Dendritic cell treated with granulocyte-macrophage colony-stimulating factor and Interleukin-4, amounts not matched to agents 40 ng/mL and 50 ng/mL, for 4 days (primary cell): ENCODE data around the gene SLC6A8.
"Not testable (repeated sequence)": the region's sequence is repeated elsewhere in the genome, so short reads cannot be mapped to it uniquely, and the experiment has no call there.

Source experiments
- H3K27ac Mint-ChIP-seq: one replicate; pipeline ENCODE4 v1.8.0; 2022; ENCODE audit warnings: mild to moderate bottlenecking, mixed read lengths
- H3K27me3 Mint-ChIP-seq: one replicate; pipeline ENCODE4 v1.8.0; 2022; ENCODE audit warnings: mild to moderate bottlenecking, mixed read lengths
- H3K36me3 Mint-ChIP-seq: one replicate; pipeline ENCODE4 v1.8.0; 2022; ENCODE audit warnings: low read depth, mixed read lengths
- H3K4me1 Mint-ChIP-seq: one replicate; pipeline ENCODE4 v1.8.0; 2022; ENCODE audit warnings: low read depth, mixed read lengths
- H3K4me3 Mint-ChIP-seq: one replicate; pipeline ENCODE4 v1.8.0; 2022; ENCODE audit warnings: mild to moderate bottlenecking, moderate library complexity, mixed read lengths
- H3K9me3 Mint-ChIP-seq: one replicate; pipeline ENCODE4 v1.8.0; 2022; ENCODE audit warnings: mixed read lengths
- intact Hi-C: fragments of 100-400 bp; cut with micrococcal nuclease; formaldehyde crosslinking; loops from one replicate; pipeline ENCODE4 v1.15.0; 2022

Gene SLC6A8

GRCh38 chrX:153690466-153690865, 2.7 kb downstream of the SLC6A8 start:
- H3K4me1 Mint-ChIP-seq, result peaks cover 20% of the 10 kb centered on the region
- peaks cover 45% of the 10 kb centered on the region for H3K27me3 Mint-ChIP-seq
- H3K27ac Mint-ChIP-seq, result no peak overlapping the region
- H3K4me3 Mint-ChIP-seq, result no peak overlapping the region
- no peaks in the 10 kb centered on the region for H3K9me3 Mint-ChIP-seq
- intact Hi-C loops, result no loop called here
- H3K36me3 Mint-ChIP-seq, result peaks cover 21% of the 10 kb centered on the region

GRCh38 chrX:153691032-153691827, 3.5 kb downstream of the SLC6A8 start:
- intact Hi-C loops, H3K4me3 Mint-ChIP-seq, H3K27ac Mint-ChIP-seq, H3K9me3 Mint-ChIP-seq: not testable (repeated sequence)
- peaks cover 29% of the 10 kb centered on the region for H3K36me3 Mint-ChIP-seq
- H3K27me3 Mint-ChIP-seq, result peaks cover 39% of the 10 kb centered on the region
- peaks cover 17% of the 10 kb centered on the region for H3K4me1 Mint-ChIP-seq

GRCh38 chrX:153692003-153692402, 4.3 kb downstream of the SLC6A8 start:
- intact Hi-C loops, result no loop called here
- H3K9me3 Mint-ChIP-seq, result no peaks in the 10 kb centered on the region
- H3K27me3 Mint-ChIP-seq, result peaks cover 33% of the 10 kb centered on the region
- H3K4me1 Mint-ChIP-seq, result peaks cover 15% of the 10 kb centered on the region
- H3K27ac Mint-ChIP-seq, result no peak overlapping the region
- H3K4me3 Mint-ChIP-seq, result no peak overlapping the region
- peaks cover 37% of the 10 kb centered on the region for H3K36me3 Mint-ChIP-seq

GRCh38 chrX:153692611-153693156, 5.0 kb downstream of the SLC6A8 start:
- Mint-ChIP-seq H3K9me3 (no peaks in the 10 kb centered on the region), H3K36me3 (peaks cover 44% of the 10 kb centered on the region), H3K27ac (no peak overlapping the region), H3K27me3 (peaks cover 29% of the 10 kb centered on the region), H3K4me3 (no peak overlapping the region), H3K4me1 (peaks cover 16% of the 10 kb centered on the region)
- intact Hi-C loops, result no loop called here

DNA sequence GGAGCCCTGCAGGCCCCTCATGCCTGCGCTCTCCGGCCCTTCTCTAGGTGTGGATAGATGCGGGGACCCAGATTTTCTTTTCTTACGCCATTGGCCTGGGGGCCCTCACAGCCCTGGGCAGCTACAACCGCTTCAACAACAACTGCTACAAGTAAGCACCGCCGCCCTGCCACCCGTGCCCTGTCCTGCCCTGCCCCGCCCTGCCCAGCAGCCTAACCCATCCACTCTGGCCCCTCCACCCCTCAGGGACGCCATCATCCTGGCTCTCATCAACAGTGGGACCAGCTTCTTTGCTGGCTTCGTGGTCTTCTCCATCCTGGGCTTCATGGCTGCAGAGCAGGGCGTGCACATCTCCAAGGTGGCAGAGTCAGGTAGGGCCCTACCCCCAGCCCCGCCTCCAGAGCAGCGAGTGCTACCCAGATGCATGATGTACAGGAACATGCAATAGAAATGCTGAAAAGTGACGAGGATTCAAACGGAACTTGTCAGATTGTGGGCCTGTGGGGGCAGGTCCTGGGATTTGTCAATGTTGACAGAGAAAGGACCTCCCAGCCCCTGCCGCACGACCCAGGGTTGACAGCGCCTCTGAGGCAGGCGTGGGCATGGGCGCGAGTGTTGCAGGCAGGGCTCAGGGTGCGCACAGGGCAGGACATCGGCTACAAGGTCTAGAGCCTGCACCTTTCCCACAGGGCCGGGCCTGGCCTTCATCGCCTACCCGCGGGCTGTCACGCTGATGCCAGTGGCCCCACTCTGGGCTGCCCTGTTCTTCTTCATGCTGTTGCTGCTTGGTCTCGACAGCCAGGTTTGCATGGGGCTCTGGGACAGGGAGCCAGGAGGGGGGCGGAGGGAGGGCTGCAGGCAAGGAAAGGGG, 5.7 kb downstream of the SLC6A8 start:
- Mint-ChIP-seq H3K27me3 (peaks cover 29% of the 10 kb centered on the region), H3K27ac (no peak overlapping the region), H3K4me3 (no peak overlapping the region), H3K4me1 (peaks cover 19% of the 10 kb centered on the region), H3K9me3 (no peaks in the 10 kb centered on the region), H3K36me3 (peaks cover 51% of the 10 kb centered on the region)
- intact Hi-C loops, result no loop called here

- peaks cover 22% of the 10 kb centered on the region for H3K4me1 Mint-ChIP-seq
- H3K27ac Mint-ChIP-seq, intact Hi-C loops, H3K4me3 Mint-ChIP-seq, H3K9me3 Mint-ChIP-seq: not testable (repeated sequence)
- H3K27me3 Mint-ChIP-seq, result peaks cover 29% of the 10 kb centered on the region
- peaks cover 59% of the 10 kb centered on the region for H3K36me3 Mint-ChIP-seq
Measured at GRCh38 chrX:153694256-153694655, 6.5 kb downstream of the SLC6A8 start.

GRCh38 chrX:153694687-153695270, 7.1 kb downstream of the SLC6A8 start:
- peaks cover 24% of the 10 kb centered on the region for H3K27me3 Mint-ChIP-seq
- intact Hi-C loops, result no loop called here

GRCh38 chrX:153696100-153696499, 8.4 kb downstream of the SLC6A8 start:
- Mint-ChIP-seq H3K27ac (no peak overlapping the region), H3K9me3 (no peaks in the 10 kb centered on the region), H3K4me3 (no peak overlapping the region), H3K27me3 (peaks cover 13% of the 10 kb centered on the region), H3K36me3 (peaks cover 74% of the 10 kb centered on the region), H3K4me1 (peaks cover 24% of the 10 kb centered on the region)
- intact Hi-C loops, result no loop called here

More at GRCh38 chrX:153694687-153695270, 7.1 kb downstream of the SLC6A8 start:
- no peak overlapping the region for H3K27ac Mint-ChIP-seq
- peaks cover 61% of the 10 kb centered on the region for H3K36me3 Mint-ChIP-seq
- peaks cover 22% of the 10 kb centered on the region for H3K4me1 Mint-ChIP-seq
- H3K9me3 Mint-ChIP-seq, result no peaks in the 10 kb centered on the region
- no peak overlapping the region for H3K4me3 Mint-ChIP-seq

GRCh38 chrX:153696538-153696937, 8.8 kb downstream of the SLC6A8 start:
- Mint-ChIP-seq H3K36me3 (peaks cover 79% of the 10 kb centered on the region), H3K4me1 (peaks cover 24% of the 10 kb centered on the region)
- H3K9me3 Mint-ChIP-seq, intact Hi-C loops, H3K4me3 Mint-ChIP-seq, H3K27me3 Mint-ChIP-seq, H3K27ac Mint-ChIP-seq: not testable (repeated sequence)

- H3K27me3 Mint-ChIP-seq, H3K4me3 Mint-ChIP-seq, intact Hi-C loops, H3K9me3 Mint-ChIP-seq, H3K27ac Mint-ChIP-seq: not testable (repeated sequence)
- peaks cover 24% of the 10 kb centered on the region for H3K4me1 Mint-ChIP-seq
- H3K36me3 Mint-ChIP-seq, result peaks cover 85% of the 10 kb centered on the region
Measured at GRCh38 chrX:153696986-153697722, 9.4 kb downstream of the SLC6A8 start.

- Mint-ChIP-seq H3K9me3 (no peaks in the 10 kb centered on the region), H3K27me3 (no peaks in the 10 kb centered on the region), H3K36me3 (peaks cover 95% of the 10 kb centered on the region), H3K4me3 (no peak overlapping the region), H3K4me1 (peaks cover 24% of the 10 kb centered on the region), H3K27ac (no peak overlapping the region)
- intact Hi-C loops, result no loop called here
Measured at GRCh38 chrX:153697924-153698865, 10.5 kb downstream of the SLC6A8 start.

GRCh38 chrX:153699210-153699783, 11.6 kb downstream of the SLC6A8 start:
- H3K27me3 Mint-ChIP-seq, intact Hi-C loops, H3K4me3 Mint-ChIP-seq, H3K27ac Mint-ChIP-seq, H3K9me3 Mint-ChIP-seq: not testable (repeated sequence)
- Mint-ChIP-seq H3K36me3 (peaks cover 97% of the 10 kb centered on the region), H3K4me1 (peaks cover 24% of the 10 kb centered on the region)
